Left lung (tissue), 10 donors: Measurements from ENCODE around the gene DEK. TPM values are rescaled to one million over a fixed set of nuclear protein-coding genes. Genes with fewer than 3 reads are reported as not detected.
A peak's percentile ranks its signal among the peaks of the same experiment; 100 is the strongest.

Experiments used
- ATAC-seq: fragments of 200-7000 bp; cut with Tn5 transposase; one replicate; pipeline ENCODE4 v1.9.1; 2020; ENCODE audit warnings: moderate library complexity
- DNase-seq, 4 donors: peaks; one replicate each; pipeline ENCODE4 v3.0.0-alpha.2; 2013 to 2020
- H3K27ac ChIP-seq, 2 donors: fragments of 200-600 bp; sonication (generic) in 1 of 2; one replicate each; pipeline versions ENCODE4 v1.5.0 to v1.8.0; 2020 to 2021
- H3K27me3 ChIP-seq, 2 donors: fragments of 200-600 bp; sonication (generic) in 1 of 2; one replicate each; pipeline versions ENCODE4 v1.5.0 to v1.8.0; 2020 to 2021
- H3K36me3 ChIP-seq, 2 donors: fragments of 200-600 bp; sonication (generic) in 1 of 2; one replicate each; pipeline versions ENCODE4 v1.5.0 to v1.8.0; 2020 to 2021
- H3K4me1 ChIP-seq, 2 donors: fragments of 200-600 bp; one replicate each; pipeline ENCODE4 v1.8.0; 2021
- H3K4me3 ChIP-seq, 2 donors: fragments of 200-600 bp; sonication (generic) in 1 of 2; one replicate each; pipeline versions ENCODE4 v1.5.0 to v1.8.0; 2020 to 2021; ENCODE audit warnings: mild to moderate bottlenecking in 1 of 2
- H3K9me3 ChIP-seq, 2 donors: fragments of 200-600 bp; sonication (generic) in 1 of 2; one replicate each; pipeline versions ENCODE4 v1.5.0 to v1.8.0; 2020 to 2021
- CTCF ChIP-seq, 2 donors: fragments of 200-600 bp; sonication (generic) in 1 of 2; IDR thresholded peaks; one replicate each; pipeline versions ENCODE4 v1.5.0 to v1.8.0; 2021; ENCODE audit warnings: antibody characterized with exemption in 2 of 2
- intact Hi-C, 2 donors: fragments of 100-400 bp; cut with DNase I; formaldehyde crosslinking; loops; one replicate each; pipeline versions ENCODE4 v1.11.2 to v1.14.2; 2022
- polyA plus RNA-seq, 6 donors: library from polyadenylated mRNA; unstranded; fragments of 120-200 nt; gene quantifications; one replicate each; pipeline ENCODE4 v1.2.1, GENCODE V29; 2013; ENCODE audit not compliant: insufficient read length in 6 of 6
- total RNA-seq, 2 donors: library from RNA; stranded (reverse); fragmentation: NEBNext Ultra II Directional; extraction: Animal tissue kit (Norgen Biotek cat#: 25700); gene quantifications; one replicate each; pipeline ENCODE4 v1.2.1, GENCODE V29; 2021
- donor health status: DM: no; HTN: yes; CAD: no.
- donor health status: DM: no; HTN: no; CAD: no.

Gene DEK
- total and polyA plus RNA-seq, 8 donors, result 60.7 to 196 (median 167) TPM

- no peak for ATAC-seq
- TF ChIP-seq CTCF (IDR thresholded peaks at IDR 0.05), result no peak
- intact Hi-C loops, result no loop called here
- Histone ChIP-seq H3K4me3 (peak overlapping the region; percentile 94 to 96), H3K36me3 (peaks cover 0 to 4% of the 10 kb centered on the region in 2 donors), H3K4me1 (peaks cover 9 to 57% of the 10 kb centered on the region in 2 donors), H3K9me3 (peaks cover 0 to 2% of the 10 kb centered on the region in 2 donors), H3K27ac (peak overlapping the region; percentile 93 to 96), H3K27me3 (no peaks in the 10 kb centered on the region)
- DNase-seq, result peak in 1 of 4 donors; percentile 13
Observed at GRCh38 chr6:18262702-18263417, 1.5 kb downstream of the DEK start.

GRCh38 chr6:18261877-18262276 lies 2.5 kb downstream of the DEK start:
- ATAC-seq (no peak), DNase-seq (no peak)
- Histone ChIP-seq H3K4me3 (peak overlapping the region in 1 of 2 donors; percentile 96), H3K4me1 (peaks cover 9 to 57% of the 10 kb centered on the region in 2 donors), H3K27ac (no peak overlapping the region), H3K27me3 (no peaks in the 10 kb centered on the region), H3K9me3 (peaks cover 0 to 2% of the 10 kb centered on the region in 2 donors), H3K36me3 (peaks cover 0 to 14% of the 10 kb centered on the region in 2 donors)
- intact Hi-C loops, result no loop called here
- no peak for TF ChIP-seq CTCF (IDR thresholded peaks at IDR 0.05)

- no peaks in the 10 kb centered on the region for H3K9me3 ChIP-seq
- ATAC-seq (peak; percentile 5), DNase-seq (peak in 1 of 4 donors; percentile 36)
- intact Hi-C loops, result no loop called here
- TF ChIP-seq CTCF (IDR thresholded peaks at IDR 0.05), result no peak
- no peaks in the 10 kb centered on the region for H3K27me3 ChIP-seq
- H3K27ac ChIP-seq, result peak overlapping the region; percentile 50 to 78
- H3K36me3 ChIP-seq, result peaks cover 0 to 27% of the 10 kb centered on the region in 2 donors
- H3K4me1 ChIP-seq, result peaks cover 9 to 57% of the 10 kb centered on the region in 2 donors
- H3K4me3 ChIP-seq, result no peak overlapping the region
Observed at GRCh38 chr6:18260448-18261106, 3.8 kb downstream of the DEK start.

GRCh38 chr6:18259675-18260447 lies 4.5 kb downstream of the DEK start:
- Histone ChIP-seq H3K4me1 (peaks cover 9 to 50% of the 10 kb centered on the region in 2 donors), H3K9me3 (no peaks in the 10 kb centered on the region), H3K27ac (peak overlapping the region; percentile 50 to 78), H3K27me3 (no peaks in the 10 kb centered on the region), H3K36me3 (peaks cover 0 to 34% of the 10 kb centered on the region in 2 donors), H3K4me3 (no peak overlapping the region)
- TF ChIP-seq CTCF (IDR thresholded peaks at IDR 0.05), result no peak
- ATAC-seq (no peak), DNase-seq (no peak)
- intact Hi-C loops, result no loop called here

GRCh38 chr6:18254793-18255192 lies 9.5 kb downstream of the DEK start:
- Histone ChIP-seq H3K36me3 (peaks cover 0 to 78% of the 10 kb centered on the region in 2 donors), H3K4me3 (no peak overlapping the region), H3K27me3 (no peaks in the 10 kb centered on the region), H3K27ac (no peak overlapping the region), H3K4me1 (peaks cover 4 to 16% of the 10 kb centered on the region in 2 donors), H3K9me3 (no peaks in the 10 kb centered on the region)
- DNase-seq (no peak), ATAC-seq (no peak)
- intact Hi-C loops, result no loop called here
- no peak for TF ChIP-seq CTCF (IDR thresholded peaks at IDR 0.05)
